K562 (cell line): ENCODE measurements around the gene GJB2. TPM values are rescaled to one million over a fixed set of nuclear protein-coding genes. Genes with fewer than 3 reads are reported as not detected.

Experiments
- BHLHE40 ChIP-seq: IDR thresholded peaks from 2 replicates; pipeline ENCODE4 v1.6.1; 2011; ENCODE audit warnings: low read length, improper control_type of control experiment
- C11orf30 ChIP-seq: fragments of 450-650 bp; IDR thresholded peaks from 2 replicates; pipeline ENCODE4 v1.6.1; 2016; ENCODE audit warnings: low read depth, mild to moderate bottlenecking
- CREM ChIP-seq: IDR thresholded peaks from 2 replicates; pipeline ENCODE4 v1.6.1; 2014; ENCODE audit warnings: antibody characterized with exemption, low read depth
- E2F6 ChIP-seq, 2 experiments: IDR thresholded peaks; 2 replicates each; pipeline ENCODE4 v1.6.1; 2011; ENCODE audit warnings: borderline replicate concordance in 1 of 2, control low read depth in 1 of 2, low read depth in 1 of 2, low read length in 1 of 2, mild to moderate bottlenecking in 1 of 2, mixed read lengths in 1 of 2, moderate library complexity in 1 of 2; ENCODE audit not compliant: insufficient read depth in 1 of 2, insufficient read length in 1 of 2, poor library complexity in 1 of 2, severe bottlenecking in 1 of 2; ENCODE audit errors: extremely low read depth in 1 of 2
- EGR1 ChIP-seq: fragments of 450-650 bp; conservative IDR thresholded peaks from 2 replicates; pipeline ENCODE4 v1.6.1; 2017; ENCODE audit warnings: mild to moderate bottlenecking
- ELF2 ChIP-seq: fragments of 250-450 bp; sonication (Bioruptor Pico); IDR thresholded peaks from 2 replicates; pipeline ENCODE4 v1.5.0; 2021; ENCODE audit warnings: mild to moderate bottlenecking
- FOSL1 ChIP-seq: fragments of 200-800 bp; sonication (Bioruptor generic); conservative IDR thresholded peaks from 2 replicates; pipeline ENCODE4 v1.6.1; 2016; ENCODE audit warnings: missing genetic modification characterization, missing compliant biosample characterization
- FOXJ3 ChIP-seq: sonication (generic); formaldehyde crosslinking; IDR thresholded peaks from 2 replicates; pipeline ENCODE4 v1.4.0; 2020; ENCODE audit warnings: mild to moderate bottlenecking, missing genetic modification reagents
- KLF10 ChIP-seq: fragments of 250-450 bp; sonication (Bioruptor Pico); IDR thresholded peaks from 2 replicates; pipeline ENCODE4 v1.6.1; 2021; ENCODE audit warnings: matching md5 sums
- MAFF ChIP-seq: IDR thresholded peaks from 2 replicates; pipeline ENCODE4 v1.6.1; 2012; ENCODE audit warnings: low read length, improper control_type of control experiment
- MAFG ChIP-seq: fragments of 450-650 bp; conservative IDR thresholded peaks from 2 replicates; pipeline ENCODE4 v1.6.1; 2016; ENCODE audit warnings: missing genetic modification characterization, missing compliant biosample characterization
- PYGO2 ChIP-seq: fragments of 450-650 bp; IDR thresholded peaks from 2 replicates; pipeline ENCODE4 v1.6.1; 2016; ENCODE audit warnings: mild to moderate bottlenecking, missing genetic modification characterization, moderate library complexity, missing compliant biosample characterization
- SPI1 ChIP-seq: IDR thresholded peaks from 2 replicates; pipeline ENCODE4 v1.6.1; 2011; ENCODE audit warnings: low read depth, low read length, control low read depth, borderline replicate concordance
- TAF9B ChIP-seq: fragments of 450-650 bp; IDR thresholded peaks from 2 replicates; pipeline ENCODE4 v1.6.1; 2018; ENCODE audit warnings: mild to moderate bottlenecking; ENCODE audit not compliant: partially characterized antibody
- TEAD4 ChIP-seq, 2 experiments: sonication (generic) in 1 of 2; formaldehyde crosslinking in 1 of 2; IDR thresholded peaks; 2 replicates each; pipeline versions ENCODE4 v1.6.1 to v1.8.0; 2012 to 2022; ENCODE audit warnings: borderline replicate concordance in 1 of 2, inconsistent platforms in 1 of 2, low read length in 1 of 2, mild to moderate bottlenecking in 1 of 2, missing genetic modification reagents in 1 of 2
- ZBTB5 ChIP-seq: fragments of 450-650 bp; IDR thresholded peaks from 2 replicates; pipeline ENCODE4 v1.6.1; 2017; ENCODE audit warnings: antibody characterized with exemption
- ZFP36 ChIP-seq: fragments of 150-350 bp; IDR thresholded peaks from 2 replicates; pipeline ENCODE4 v1.6.1; 2018; ENCODE audit warnings: low read length, low read depth; ENCODE audit not compliant: partially characterized antibody
- ZKSCAN8 ChIP-seq: fragments of 200-800 bp; sonication (Bioruptor generic); IDR thresholded peaks from 2 replicates; pipeline ENCODE4 v1.6.1; 2016; ENCODE audit warnings: missing genetic modification characterization, missing compliant biosample characterization
- ZNF12 ChIP-seq: sonication (generic); formaldehyde crosslinking; IDR thresholded peaks from 2 replicates; pipeline ENCODE4 v1.4.0; 2020; ENCODE audit warnings: mild to moderate bottlenecking, missing genetic modification reagents
- ZNF184 ChIP-seq: sonication (generic); formaldehyde crosslinking; IDR thresholded peaks from 2 replicates; pipeline ENCODE4 v1.5.0; 2020; ENCODE audit warnings: missing genetic modification reagents
- ZNF316 ChIP-seq: fragments of 450-650 bp; IDR thresholded peaks from 2 replicates; pipeline ENCODE4 v1.6.1; 2016
- ZNF431 ChIP-seq: sonication (generic); formaldehyde crosslinking; IDR thresholded peaks from 2 replicates; pipeline ENCODE4 v1.8.0; 2022; ENCODE audit warnings: mild to moderate bottlenecking, missing genetic modification reagents
- ZNF586 ChIP-seq: fragments of 450-650 bp; formaldehyde crosslinking; conservative IDR thresholded peaks from 2 replicates; pipeline ENCODE4 v1.4.0; 2020; ENCODE audit warnings: mild to moderate bottlenecking, moderate library complexity
- polyA plus RNA-seq, 8 experiments: library from polyadenylated mRNA; depleted of rRNA in 4 of 8; stranded (reverse) in 5 of 8; unstranded in 3 of 8; fragments of >200 nt; fragmentation: Nextera tagmentation in 2 of 8; fragmentation: Illumina TruSeq in 1 of 8; extraction: Ambion mirVana in 2 of 8; extraction: Trizol in 1 of 8; gene quantifications; 2 replicates each; pipeline versions ENCODE4 v1.2.1 to v1.2.3, GENCODE V29; 2011 to 2014; ENCODE audit warnings: inconsistent platforms in 1 of 8, missing spikeins in 1 of 8
- total RNA-seq, 7 experiments: library from RNA; depleted of rRNA in 6 of 7; stranded (reverse); fragments of >200 nt in 6 of 7; fragmentation: Illumina TruSeq in 2 of 7; extraction: Trizol in 2 of 7; gene quantifications; 2 replicates each; pipeline versions ENCODE4 v1.2.1 to v1.2.3, GENCODE V29; 2011 to 2021; ENCODE audit warnings: low replicate concordance in 1 of 7
- TF ChIP-seq, protein P1 (sequence below), 2 experiments: fragments of 450-650 bp in 1 of 2; sonication (generic) in 1 of 2; formaldehyde crosslinking in 1 of 2; IDR thresholded peaks in 1 of 2; conservative IDR thresholded peaks in 1 of 2; 2 replicates each; pipeline versions ENCODE4 v1.6.1 to v1.8.1; 2016 to 2023; ENCODE audit warnings: mild to moderate bottlenecking in 2 of 2, moderate library complexity in 2 of 2, inconsistent platforms in 1 of 2, missing genetic modification reagents in 1 of 2
- TF ChIP-seq, protein P2 (sequence below): fragments of 450-650 bp; formaldehyde crosslinking; IDR thresholded peaks from 2 replicates; pipeline ENCODE4 v1.4.0; 2022; ENCODE audit warnings: mild to moderate bottlenecking, moderate library complexity

The GJB2 gene
- total and polyA plus RNA-seq, 9 of the 15 experiments (the other 6 are each of a cell fraction or from before 2014, with no cell fraction given): not detected

DNA sequence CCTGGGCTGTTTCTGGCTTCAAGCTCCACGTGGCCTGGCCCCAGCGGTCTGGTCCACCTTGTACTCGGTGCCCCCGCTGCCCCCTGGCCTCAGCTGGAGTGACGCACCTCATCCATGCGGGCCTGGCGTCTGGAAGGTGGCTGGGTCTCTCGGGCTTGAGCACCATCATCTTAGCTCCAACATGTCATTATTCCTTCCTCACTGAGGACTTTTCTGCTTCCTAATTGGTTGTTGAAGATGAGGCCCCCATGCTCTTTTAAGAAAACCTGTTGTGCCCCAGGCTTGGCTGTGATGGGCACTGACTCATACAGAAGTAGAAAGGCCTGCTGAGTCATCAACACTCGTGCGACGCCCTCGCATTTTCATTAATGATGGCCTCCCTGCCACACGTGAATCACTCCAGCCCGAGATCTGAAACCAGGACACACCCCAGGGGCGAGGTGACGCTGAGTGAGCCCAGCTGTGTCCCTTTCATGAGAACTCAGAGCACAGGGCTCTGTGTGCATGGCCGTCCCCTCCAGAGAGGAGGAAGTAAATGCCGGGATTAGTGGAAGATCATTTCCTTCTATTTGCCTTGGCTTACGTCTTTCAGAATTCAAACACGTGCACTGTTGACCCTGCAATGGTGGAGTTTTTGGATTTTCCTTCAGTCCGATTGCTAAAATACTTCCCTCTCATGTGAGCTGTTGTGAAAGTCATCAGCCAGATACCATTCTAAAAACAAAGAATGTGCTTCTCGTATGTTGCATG lies 17.9 kb downstream of the GJB2 start (continued):
- TF ChIP-seq KLF10 (CRISPR knock-in tag) (no peak), CREM (peak; percentile 21; the same call in 1 of the 2 replicates), ELF2 (no peak), MAFF (peak; percentile 51; the same call in 1 of the 2 replicates), PYGO2 (tag) (no peak), FOSL1 (tag) (peak; percentile 88), ZNF431 (no peak), EGR1 (peak; percentile 74), ZNF586 (CRISPR knock-in tag) (no peak), MAFG (tag) (peak; percentile 80), ZNF184 (no peak), C11orf30 (peak; percentile 82), ZFP36 (no peak), SPI1 (no peak), ZNF12 (CRISPR knock-in tag) (no peak), ZNF316 (peak; percentile 84), ZBTB5 (no peak), BHLHE40 (peak; percentile 90), E2F6 (IDR thresholded peaks at IDR 0.05; ENCODE audit: borderline replicate concordance in 1 of 2, extremely low read depth in 1 of 2, insufficient read depth in 1 of 2, insufficient read length in 1 of 2, low read depth in 1 of 2, low read length in 1 of 2, poor library complexity in 1 of 2, severe bottlenecking in 1 of 2) (peak in 1 of 2 experiments; percentile 9), FOXJ3 (CRISPR knock-in tag) (no peak), TEAD4 (IDR thresholded peaks at IDR 0.05; ENCODE audit: low read length) (no peak), TEAD4 (CRISPR knock-in tag; IDR thresholded peaks at IDR 0.05; ENCODE audit: borderline replicate concordance) (no peak), TAF9B (no peak), ZKSCAN8 (CRISPR knock-in tag) (no peak)
- TF ChIP-seq, protein P1, sequence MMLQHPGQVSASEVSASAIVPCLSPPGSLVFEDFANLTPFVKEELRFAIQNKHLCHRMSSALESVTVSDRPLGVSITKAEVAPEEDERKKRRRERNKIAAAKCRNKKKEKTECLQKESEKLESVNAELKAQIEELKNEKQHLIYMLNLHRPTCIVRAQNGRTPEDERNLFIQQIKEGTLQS (IDR thresholded peaks at IDR 0.05): peak; percentile 81
- TF ChIP-seq, protein P1 (CRISPR knock-in tag; conservative IDR thresholded peaks at IDR 0.05): no peak
- TF ChIP-seq, protein P2, sequence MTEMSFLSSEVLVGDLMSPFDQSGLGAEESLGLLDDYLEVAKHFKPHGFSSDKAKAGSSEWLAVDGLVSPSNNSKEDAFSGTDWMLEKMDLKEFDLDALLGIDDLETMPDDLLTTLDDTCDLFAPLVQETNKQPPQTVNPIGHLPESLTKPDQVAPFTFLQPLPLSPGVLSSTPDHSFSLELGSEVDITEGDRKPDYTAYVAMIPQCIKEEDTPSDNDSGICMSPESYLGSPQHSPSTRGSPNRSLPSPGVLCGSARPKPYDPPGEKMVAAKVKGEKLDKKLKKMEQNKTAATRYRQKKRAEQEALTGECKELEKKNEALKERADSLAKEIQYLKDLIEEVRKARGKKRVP (CRISPR knock-in tag): no peak
